ENCODE results near the gene ZNF804A.

ZNF804A gene

DNA sequence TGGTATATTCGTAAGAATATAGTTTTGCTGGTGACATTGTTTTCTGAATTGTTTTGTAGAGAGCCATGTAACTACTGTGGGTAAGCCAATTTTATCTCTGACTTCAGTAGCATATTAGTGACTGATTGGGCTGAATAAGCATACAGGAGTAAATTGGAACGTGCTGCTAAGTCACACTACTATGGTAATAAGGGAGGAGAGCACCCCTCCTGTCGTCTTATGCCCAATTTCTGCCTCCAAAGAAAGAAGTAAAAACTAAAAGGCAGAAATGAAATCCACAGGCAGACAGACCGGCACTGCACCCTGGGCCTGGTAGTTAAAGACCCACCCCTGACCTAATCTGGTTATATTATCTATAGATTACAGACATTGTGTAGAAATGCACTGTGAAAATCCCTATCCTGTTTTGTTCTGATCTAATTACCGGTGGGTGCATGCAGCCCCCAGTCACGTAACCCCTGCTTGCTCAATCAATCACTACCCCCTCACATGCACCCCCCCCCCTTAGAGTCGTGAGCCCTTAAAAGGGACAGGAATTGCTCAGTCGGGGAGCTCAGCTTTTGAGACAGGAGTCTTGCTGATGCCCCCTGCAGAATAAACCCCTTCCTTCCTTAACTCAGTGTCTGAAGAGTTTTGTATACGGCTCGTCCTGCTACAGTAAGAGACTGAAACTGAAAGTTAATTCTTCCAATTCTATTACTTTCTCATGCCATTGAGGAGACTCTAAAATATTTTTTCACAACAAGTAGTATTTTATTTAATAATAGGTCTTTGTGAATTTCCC lies 167.0 kb downstream of the ZNF804A start:
- POLR2A ChIA-PET = no interaction called here

DNA sequence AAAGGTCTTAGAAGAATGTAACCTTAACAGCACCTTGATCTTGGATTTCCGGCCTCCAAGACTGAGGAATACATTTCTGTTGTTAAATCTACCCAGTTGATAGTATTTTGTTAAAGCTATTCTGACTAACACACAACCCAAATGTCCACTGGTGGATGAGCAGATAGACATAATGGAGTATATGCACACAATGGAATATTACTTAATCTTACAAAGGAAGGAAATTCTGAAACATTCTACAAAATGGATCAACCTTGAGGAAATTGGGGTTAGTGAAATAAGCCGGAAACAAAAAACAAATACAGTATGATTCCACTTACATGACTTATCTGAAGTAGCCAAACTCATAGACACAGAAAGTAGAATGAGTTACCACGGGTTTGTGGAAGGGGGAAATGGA lies 168.7 kb downstream of the ZNF804A start:
- Histone ChIP-seq H3K36me3 (ENCODE audit: control insufficient read depth in 4 of 4, insufficient read depth in 4 of 4, low read length in 3 of 4) (no peaks in the 10 kb centered on the region), H3K4me3 (ENCODE audit: control insufficient read depth in 1 of 7, extremely low read depth in 1 of 7, insufficient read depth in 4 of 7, low read depth in 2 of 7, low read length in 6 of 7) (peak overlapping the region in 1 of 7 experiments; percentile 83), H3K9me3 (ENCODE audit: control extremely low read depth in 1 of 5, control insufficient read depth in 4 of 5, insufficient read depth in 2 of 5, low read depth in 1 of 5, low read length in 4 of 5) (no peaks in the 10 kb centered on the region), H3K27me3 (replicated peaks in 2 of 5; ENCODE audit: control insufficient read depth in 4 of 5, insufficient read depth in 5 of 5, low read length in 4 of 5) (no peaks in the 10 kb centered on the region), H3K27ac (ENCODE audit: insufficient read depth in 1 of 2, low read depth in 1 of 2, low read length in 2 of 2, poor library complexity in 1 of 2, severe bottlenecking in 2 of 2) (no peak overlapping the region), H3K4me1 (ENCODE audit: control extremely low read depth in 1 of 4, control insufficient read depth in 4 of 4, insufficient read depth in 4 of 4, low read length in 3 of 4) (peaks cover 0 to 21% (median 0%) of the 10 kb centered on the region in 4 experiments)
- 75% methylated on average over 1 of the region's 3 CpGs for WGBS (ENCODE audit: insufficient coverage)
- POLR2A ChIA-PET = no interaction called here
- CTCF ChIA-PET = no interaction called here
- no peak for DNase-seq

More for the DNA sequence above, 167.0 kb downstream of the ZNF804A start:
- H3K9me3 ChIP-seq (ENCODE audit: control extremely low read depth in 1 of 5, control insufficient read depth in 4 of 5, insufficient read depth in 2 of 5, low read depth in 1 of 5, low read length in 4 of 5) = no peaks in the 10 kb centered on the region
- H3K36me3 ChIP-seq (ENCODE audit: control insufficient read depth in 4 of 4, insufficient read depth in 4 of 4, low read length in 3 of 4) = no peaks in the 10 kb centered on the region
- H3K27ac ChIP-seq (ENCODE audit: insufficient read depth in 1 of 2, low read depth in 1 of 2, low read length in 2 of 2, poor library complexity in 1 of 2, severe bottlenecking in 2 of 2) = peak overlapping the region; percentile 50 to 82
- WGBS (ENCODE audit: insufficient coverage) = 23% methylated on average over 5 of the region's 10 CpGs
- DNase-seq = peak; percentile 76 to 90 (median 81)
- no peaks in the 10 kb centered on the region for H3K27me3 ChIP-seq (replicated peaks in 2 of 5; ENCODE audit: control insufficient read depth in 4 of 5, insufficient read depth in 5 of 5, low read length in 4 of 5)
- H3K4me3 ChIP-seq (ENCODE audit: control insufficient read depth in 1 of 7, extremely low read depth in 1 of 7, insufficient read depth in 4 of 7, low read depth in 2 of 7, low read length in 6 of 7) = peak overlapping the region in 5 of 7 experiments; percentile 2 to 83 (median 62)
- CTCF ChIA-PET = interaction anchor here (0.6 kb wide), 1 partner anchor 67 kb away, joined by 4 read pairs; no protein-coding TSS in a partner anchor
- H3K4me1 ChIP-seq (ENCODE audit: control extremely low read depth in 1 of 4, control insufficient read depth in 4 of 4, insufficient read depth in 4 of 4, low read length in 3 of 4) = peaks cover 0 to 21% (median 0%) of the 10 kb centered on the region in 4 experiments

DNA sequence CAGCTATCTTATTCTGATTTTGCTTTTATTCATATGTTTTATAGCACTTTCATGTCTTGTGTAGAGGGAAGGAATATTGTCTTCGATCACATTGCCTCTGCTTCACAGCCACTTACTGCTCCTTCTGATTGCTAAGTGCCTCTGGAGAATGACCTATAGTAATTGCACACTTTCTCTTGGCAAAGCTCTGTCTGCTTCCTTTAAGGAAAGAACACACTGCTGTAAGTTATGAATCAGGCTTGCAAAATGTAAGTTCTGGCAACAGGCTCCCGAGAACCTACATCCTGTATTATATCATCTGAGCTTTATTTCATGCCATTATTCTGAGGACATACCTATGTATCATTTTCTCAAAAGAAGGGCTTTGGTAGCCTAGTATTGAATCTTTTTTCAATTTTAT lies 170.7 kb downstream of the ZNF804A start:
- CTCF ChIA-PET = no interaction called here
- 0% methylated on average over 1 of the region's 2 CpGs for WGBS (ENCODE audit: insufficient coverage)
- DNase-seq = no peak
- Histone ChIP-seq H3K4me3 (ENCODE audit: control insufficient read depth in 1 of 7, extremely low read depth in 1 of 7, insufficient read depth in 4 of 7, low read depth in 2 of 7, low read length in 6 of 7) (peak overlapping the region in 1 of 7 experiments; percentile 39), H3K36me3 (ENCODE audit: control insufficient read depth in 4 of 4, insufficient read depth in 4 of 4, low read length in 3 of 4) (no peaks in the 10 kb centered on the region), H3K27me3 (replicated peaks in 2 of 5; ENCODE audit: control insufficient read depth in 4 of 5, insufficient read depth in 5 of 5, low read length in 4 of 5) (no peaks in the 10 kb centered on the region), H3K4me1 (ENCODE audit: control extremely low read depth in 1 of 4, control insufficient read depth in 4 of 4, insufficient read depth in 4 of 4, low read length in 3 of 4) (peaks cover 0 to 21% (median 0%) of the 10 kb centered on the region in 4 experiments), H3K27ac (ENCODE audit: insufficient read depth in 1 of 2, low read depth in 1 of 2, low read length in 2 of 2, poor library complexity in 1 of 2, severe bottlenecking in 2 of 2) (no peak overlapping the region), H3K9me3 (ENCODE audit: control extremely low read depth in 1 of 5, control insufficient read depth in 4 of 5, insufficient read depth in 2 of 5, low read depth in 1 of 5, low read length in 4 of 5) (no peaks in the 10 kb centered on the region)
- POLR2A ChIA-PET = interaction anchor here (1.3 kb wide), 1 partner anchor 9 kb away, joined by 3 read pairs; no protein-coding TSS in a partner anchor

DNA sequence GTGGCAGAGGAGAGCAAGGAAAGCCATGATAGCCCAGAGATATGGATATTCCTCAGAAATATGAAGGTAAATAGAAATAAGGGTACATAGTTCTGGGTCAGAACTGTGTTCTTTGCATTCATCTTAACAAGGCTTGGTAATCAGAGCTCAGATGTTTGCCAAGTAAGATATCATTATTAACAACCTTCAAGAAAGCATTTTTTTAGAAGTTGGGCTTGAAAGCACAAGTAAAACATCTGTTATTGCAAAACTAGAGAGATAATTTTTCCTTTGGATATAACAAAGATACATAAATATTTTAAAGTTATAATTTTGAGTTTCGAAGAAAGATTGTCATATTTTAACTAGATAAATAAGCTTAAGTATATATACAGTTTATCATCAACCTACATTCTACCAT lies 171.4 kb downstream of the ZNF804A start:
- Histone ChIP-seq H3K4me3 (ENCODE audit: control insufficient read depth in 1 of 7, extremely low read depth in 1 of 7, insufficient read depth in 4 of 7, low read depth in 2 of 7, low read length in 6 of 7) (no peak overlapping the region), H3K36me3 (ENCODE audit: control insufficient read depth in 4 of 4, insufficient read depth in 4 of 4, low read length in 3 of 4) (no peaks in the 10 kb centered on the region), H3K27me3 (replicated peaks in 2 of 5; ENCODE audit: control insufficient read depth in 4 of 5, insufficient read depth in 5 of 5, low read length in 4 of 5) (no peaks in the 10 kb centered on the region), H3K27ac (ENCODE audit: insufficient read depth in 1 of 2, low read depth in 1 of 2, low read length in 2 of 2, poor library complexity in 1 of 2, severe bottlenecking in 2 of 2) (no peak overlapping the region), H3K4me1 (ENCODE audit: control extremely low read depth in 1 of 4, control insufficient read depth in 4 of 4, insufficient read depth in 4 of 4, low read length in 3 of 4) (peaks cover 0 to 17% (median 0%) of the 10 kb centered on the region in 4 experiments), H3K9me3 (ENCODE audit: control extremely low read depth in 1 of 5, control insufficient read depth in 4 of 5, insufficient read depth in 2 of 5, low read depth in 1 of 5, low read length in 4 of 5) (no peaks in the 10 kb centered on the region)
- ChIA-PET CTCF (no interaction called here), POLR2A (interaction anchor here (1.3 kb wide), 1 partner anchor 8 kb away, joined by 3 read pairs; no protein-coding TSS in a partner anchor)
- no peak for DNase-seq
- WGBS (ENCODE audit: insufficient coverage) = no CpG with 5 or more reads among the region's 1 CpG

DNA sequence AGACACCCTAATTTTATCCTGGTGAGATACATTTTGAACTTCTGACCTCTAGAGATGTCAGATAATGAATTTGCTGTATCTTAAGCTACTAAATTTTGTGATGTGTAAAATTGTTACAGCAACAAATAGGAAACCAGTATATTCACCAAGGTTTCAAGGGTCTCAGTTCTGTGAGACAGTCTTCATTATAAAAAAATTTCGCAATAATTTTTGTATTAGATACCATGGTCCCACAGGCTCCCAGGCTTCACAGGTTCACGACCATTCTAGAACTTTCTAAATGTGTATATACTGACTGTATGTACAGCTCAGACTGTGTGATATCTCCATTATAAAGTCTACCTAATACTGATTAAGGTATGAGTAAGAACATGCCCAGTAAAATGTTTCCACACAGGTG lies 181.4 kb downstream of the ZNF804A start:
- no peak overlapping the region for H3K4me3 ChIP-seq (ENCODE audit: control insufficient read depth in 1 of 7, extremely low read depth in 1 of 7, insufficient read depth in 4 of 7, low read depth in 2 of 7, low read length in 6 of 7)
- CTCF ChIA-PET = interaction anchor here (1.5 kb wide), 1 partner anchor 23 kb away, joined by 4 read pairs; no protein-coding TSS in a partner anchor
- no CpG with 5 or more reads among the region's 2 CpGs for WGBS (ENCODE audit: insufficient coverage)
- no peaks in the 10 kb centered on the region for H3K27me3 ChIP-seq (replicated peaks in 2 of 5; ENCODE audit: control insufficient read depth in 4 of 5, insufficient read depth in 5 of 5, low read length in 4 of 5)
- H3K9me3 ChIP-seq (ENCODE audit: control extremely low read depth in 1 of 5, control insufficient read depth in 4 of 5, insufficient read depth in 2 of 5, low read depth in 1 of 5, low read length in 4 of 5) = no peaks in the 10 kb centered on the region
- no peak overlapping the region for H3K27ac ChIP-seq (ENCODE audit: insufficient read depth in 1 of 2, low read depth in 1 of 2, low read length in 2 of 2, poor library complexity in 1 of 2, severe bottlenecking in 2 of 2)
- POLR2A ChIA-PET = no interaction called here
- peaks cover 0 to 5% (median 0%) of the 10 kb centered on the region in 4 experiments for H3K4me1 ChIP-seq (ENCODE audit: control extremely low read depth in 1 of 4, control insufficient read depth in 4 of 4, insufficient read depth in 4 of 4, low read length in 3 of 4)
- no peaks in the 10 kb centered on the region for H3K36me3 ChIP-seq (ENCODE audit: control insufficient read depth in 4 of 4, insufficient read depth in 4 of 4, low read length in 3 of 4)
- DNase-seq = no peak

DNA sequence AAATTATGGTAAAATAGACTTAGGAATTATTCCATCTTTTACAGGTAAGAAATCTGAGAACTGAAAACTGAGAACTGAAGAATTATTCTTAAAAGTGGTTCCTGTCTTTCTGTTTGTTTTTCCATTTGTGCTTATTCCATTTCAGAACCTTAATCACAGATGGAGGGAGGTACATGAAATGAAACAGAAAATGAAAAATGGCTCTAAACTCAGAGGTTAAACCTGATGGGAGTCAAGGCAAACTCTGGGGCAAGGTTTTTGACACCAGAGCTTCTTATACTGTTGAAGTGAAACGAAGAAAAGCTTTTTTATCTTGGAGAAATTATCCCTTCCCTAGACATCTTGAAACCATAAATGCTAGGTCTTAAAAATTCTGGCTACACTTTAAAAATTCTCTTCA lies 182.1 kb downstream of the ZNF804A start:
- H3K4me1 ChIP-seq (ENCODE audit: control extremely low read depth in 1 of 4, control insufficient read depth in 4 of 4, insufficient read depth in 4 of 4, low read length in 3 of 4) = peaks cover 0 to 5% (median 0%) of the 10 kb centered on the region in 4 experiments
- no peak overlapping the region for H3K27ac ChIP-seq (ENCODE audit: insufficient read depth in 1 of 2, low read depth in 1 of 2, low read length in 2 of 2, poor library complexity in 1 of 2, severe bottlenecking in 2 of 2)
- WGBS (ENCODE audit: insufficient coverage) = no CpG with 5 or more reads among the region's 1 CpG
- no peak for DNase-seq
- ChIA-PET POLR2A (no interaction called here), CTCF (interaction anchor here (1.5 kb wide), 1 partner anchor 23 kb away, joined by 4 read pairs; no protein-coding TSS in a partner anchor)
- no peak overlapping the region for H3K4me3 ChIP-seq (ENCODE audit: control insufficient read depth in 1 of 7, extremely low read depth in 1 of 7, insufficient read depth in 4 of 7, low read depth in 2 of 7, low read length in 6 of 7)
- no peaks in the 10 kb centered on the region for H3K27me3 ChIP-seq (replicated peaks in 2 of 5; ENCODE audit: control insufficient read depth in 4 of 5, insufficient read depth in 5 of 5, low read length in 4 of 5)
- no peaks in the 10 kb centered on the region for H3K9me3 ChIP-seq (ENCODE audit: control extremely low read depth in 1 of 5, control insufficient read depth in 4 of 5, insufficient read depth in 2 of 5, low read depth in 1 of 5, low read length in 4 of 5)
- no peaks in the 10 kb centered on the region for H3K36me3 ChIP-seq (ENCODE audit: control insufficient read depth in 4 of 4, insufficient read depth in 4 of 4, low read length in 3 of 4)

DNA sequence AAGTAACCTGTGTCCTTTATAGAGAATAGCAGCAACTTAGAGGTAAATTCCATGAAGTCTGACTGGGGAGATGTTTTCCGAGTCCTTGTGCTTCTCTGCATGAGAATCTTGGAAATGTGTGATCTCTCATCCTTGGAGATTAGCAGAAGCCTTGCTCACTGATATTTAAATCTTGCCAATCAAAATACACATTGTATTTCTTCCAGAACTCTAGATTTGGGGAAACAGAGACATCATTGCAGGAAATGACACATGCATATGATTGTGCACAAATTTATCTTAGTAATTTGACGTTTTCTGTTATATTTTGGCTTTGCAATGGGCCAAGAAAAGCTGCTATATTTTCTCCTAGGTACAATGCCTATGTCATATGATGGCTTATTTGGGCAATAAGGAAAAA lies 182.6 kb downstream of the ZNF804A start:
- Histone ChIP-seq H3K27ac (ENCODE audit: insufficient read depth in 1 of 2, low read depth in 1 of 2, low read length in 2 of 2, poor library complexity in 1 of 2, severe bottlenecking in 2 of 2) (no peak overlapping the region), H3K9me3 (ENCODE audit: control extremely low read depth in 1 of 5, control insufficient read depth in 4 of 5, insufficient read depth in 2 of 5, low read depth in 1 of 5, low read length in 4 of 5) (no peaks in the 10 kb centered on the region), H3K36me3 (ENCODE audit: control insufficient read depth in 4 of 4, insufficient read depth in 4 of 4, low read length in 3 of 4) (no peaks in the 10 kb centered on the region), H3K4me1 (ENCODE audit: control extremely low read depth in 1 of 4, control insufficient read depth in 4 of 4, insufficient read depth in 4 of 4, low read length in 3 of 4) (peaks cover 0 to 5% (median 0%) of the 10 kb centered on the region in 4 experiments), H3K27me3 (replicated peaks in 2 of 5; ENCODE audit: control insufficient read depth in 4 of 5, insufficient read depth in 5 of 5, low read length in 4 of 5) (no peaks in the 10 kb centered on the region), H3K4me3 (ENCODE audit: control insufficient read depth in 1 of 7, extremely low read depth in 1 of 7, insufficient read depth in 4 of 7, low read depth in 2 of 7, low read length in 6 of 7) (no peak overlapping the region)
- CTCF ChIA-PET = interaction anchor here (0.6 to 1.5 kb wide), 2 partner anchors 24 to 1673 kb away, joined by 4 read pairs; no protein-coding TSS in a partner anchor
- DNase-seq = peak in 1 of 3 donors; percentile 40
- POLR2A ChIA-PET = no interaction called here
- 42% methylated on average over 2 of the region's 2 CpGs for WGBS (ENCODE audit: insufficient coverage)

Measured in common myeloid progenitor, CD34-positive (primary cell).